Measurements from ENCODE around the gene KCND3.

Gene KCND3

DNA sequence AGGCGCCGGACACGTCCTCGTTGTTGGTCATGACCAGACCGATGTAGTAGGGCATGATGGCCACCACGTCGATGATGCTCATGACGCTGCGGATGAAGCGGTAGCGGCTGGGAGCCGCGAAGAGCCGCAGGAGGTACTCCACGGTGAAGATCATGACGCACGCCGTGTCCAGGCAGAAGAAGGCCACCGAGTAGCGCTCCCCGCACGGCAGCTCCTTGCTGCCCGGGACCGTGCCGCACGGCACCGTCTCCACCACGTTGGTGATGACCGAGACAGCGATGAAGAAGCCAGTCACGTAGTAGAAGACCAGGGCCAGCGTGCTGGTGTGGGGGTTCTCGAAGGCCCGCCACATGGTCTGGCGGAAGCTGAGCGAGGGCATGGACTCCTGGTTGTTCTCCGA lies 7.6 kb downstream of the KCND3 start:
- TF ChIP-seq EZH2 (IDR thresholded peaks at IDR 0.05), result no peak
- TF ChIP-seq POLR2AphosphoS5 (IDR thresholded peaks at IDR 0.05; ENCODE audit: borderline replicate concordance, low read depth, low read length), result no peak
- no peak for TF ChIP-seq FOXP2 (optimal IDR thresholded peaks at IDR 0.05; ENCODE audit: control extremely low read depth, extremely low read length, insufficient read depth)
- no peaks in the 10 kb centered on the region for H3K36me3 ChIP-seq (ENCODE audit: insufficient read depth, low read length)
- H3K9ac ChIP-seq (ENCODE audit: insufficient read length), result no peak overlapping the region
- no peak overlapping the region for H3K4me3 ChIP-seq
- no peak overlapping the region for H3K27ac ChIP-seq
- H3K9me3 ChIP-seq (ENCODE audit: low read depth, low read length), result no peaks in the 10 kb centered on the region
- DNase-seq (ENCODE audit: low read depth, low spot score), result no peak

DNA sequence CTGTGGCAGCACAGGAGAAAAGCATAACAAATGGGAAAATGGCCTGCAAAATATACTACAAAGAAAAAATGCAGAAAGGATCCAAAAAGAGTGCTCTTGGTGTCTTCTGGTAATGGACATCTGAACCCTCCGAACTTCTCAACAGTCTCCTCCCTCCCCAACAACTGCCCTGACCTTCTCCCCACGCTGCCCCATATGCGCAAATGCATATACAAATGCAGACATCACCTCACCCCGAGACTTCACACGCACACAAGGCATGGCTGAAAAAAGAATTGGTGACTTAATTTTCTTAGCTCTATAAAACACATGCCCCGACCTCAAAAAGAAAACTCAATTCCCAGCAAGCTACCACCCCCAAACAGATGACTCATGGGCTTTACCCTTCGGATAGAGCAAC lies 8.4 kb downstream of the KCND3 start:
- TF ChIP-seq EZH2 (IDR thresholded peaks at IDR 0.05) (no peak), POLR2AphosphoS5 (IDR thresholded peaks at IDR 0.05; ENCODE audit: borderline replicate concordance, low read depth, low read length) (no peak), FOXP2 (optimal IDR thresholded peaks at IDR 0.05; ENCODE audit: control extremely low read depth, extremely low read length, insufficient read depth) (no peak)
- Histone ChIP-seq H3K27ac (no peak overlapping the region), H3K9ac (ENCODE audit: insufficient read length) (no peak overlapping the region), H3K36me3 (ENCODE audit: insufficient read depth, low read length) (no peaks in the 10 kb centered on the region), H3K4me3 (no peak overlapping the region), H3K9me3 (ENCODE audit: low read depth, low read length) (no peaks in the 10 kb centered on the region)
- no peak for DNase-seq (ENCODE audit: low read depth, low spot score)

DNA sequence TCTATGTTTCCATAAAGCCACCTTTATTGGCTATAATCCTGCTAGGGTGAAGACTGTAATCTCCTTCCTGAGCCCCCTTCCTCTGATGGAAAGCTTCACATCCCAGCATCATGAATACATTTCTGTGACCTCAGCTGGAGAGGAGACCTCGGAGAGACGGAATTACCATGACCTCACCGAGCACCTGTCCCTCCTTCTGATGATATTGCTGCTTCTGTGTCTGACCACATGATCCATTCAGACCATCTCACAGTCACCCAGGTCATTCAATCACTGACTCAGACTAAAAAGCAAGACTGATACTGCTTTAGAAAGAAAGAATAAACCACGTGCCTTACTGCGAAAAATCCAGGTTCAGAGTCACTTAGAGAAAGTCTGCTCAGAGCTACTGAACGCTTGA lies 8.8 kb downstream of the KCND3 start:
- no peaks in the 10 kb centered on the region for H3K36me3 ChIP-seq (ENCODE audit: insufficient read depth, low read length)
- H3K27ac ChIP-seq, result no peak overlapping the region
- H3K4me3 ChIP-seq, result no peak overlapping the region
- no peak for TF ChIP-seq EZH2 (IDR thresholded peaks at IDR 0.05)
- no peak for TF ChIP-seq POLR2AphosphoS5 (IDR thresholded peaks at IDR 0.05; ENCODE audit: borderline replicate concordance, low read depth, low read length)
- TF ChIP-seq FOXP2 (optimal IDR thresholded peaks at IDR 0.05; ENCODE audit: control extremely low read depth, extremely low read length, insufficient read depth), result no peak
- no peak for DNase-seq (ENCODE audit: low read depth, low spot score)
- no peak overlapping the region for H3K9ac ChIP-seq (ENCODE audit: insufficient read length)
- H3K9me3 ChIP-seq (ENCODE audit: low read depth, low read length), result no peaks in the 10 kb centered on the region

DNA sequence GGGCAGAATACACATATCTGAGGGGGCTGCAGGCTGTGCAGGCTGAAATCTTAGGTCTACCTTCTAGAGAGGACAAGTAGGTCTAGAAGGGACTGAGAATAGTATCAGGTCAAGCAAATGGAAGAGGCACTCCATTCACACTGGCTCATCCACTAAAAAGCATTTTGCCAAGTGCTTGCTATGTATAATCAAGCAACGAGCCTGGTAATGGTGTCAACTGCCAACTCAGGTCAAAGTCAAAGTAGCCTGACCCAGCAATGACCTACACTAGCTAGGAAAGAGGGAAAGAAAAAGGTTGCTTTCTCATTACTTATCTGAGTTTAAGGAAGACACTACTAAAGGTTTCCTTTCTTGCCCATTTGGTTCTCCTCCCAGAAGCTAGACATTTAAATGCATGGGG lies 10.8 kb downstream of the KCND3 start:
- H3K36me3 ChIP-seq (ENCODE audit: insufficient read depth, low read length), result no peaks in the 10 kb centered on the region
- TF ChIP-seq POLR2AphosphoS5 (IDR thresholded peaks at IDR 0.05; ENCODE audit: borderline replicate concordance, low read depth, low read length) (no peak), FOXP2 (optimal IDR thresholded peaks at IDR 0.05; ENCODE audit: control extremely low read depth, extremely low read length, insufficient read depth) (no peak), EZH2 (IDR thresholded peaks at IDR 0.05) (no peak)
- H3K27ac ChIP-seq, result no peak overlapping the region
- H3K4me3 ChIP-seq, result no peak overlapping the region
- H3K9me3 ChIP-seq (ENCODE audit: low read depth, low read length), result no peaks in the 10 kb centered on the region
- H3K9ac ChIP-seq (ENCODE audit: insufficient read length), result no peak overlapping the region
- no peak for DNase-seq (ENCODE audit: low read depth, low spot score)

DNA sequence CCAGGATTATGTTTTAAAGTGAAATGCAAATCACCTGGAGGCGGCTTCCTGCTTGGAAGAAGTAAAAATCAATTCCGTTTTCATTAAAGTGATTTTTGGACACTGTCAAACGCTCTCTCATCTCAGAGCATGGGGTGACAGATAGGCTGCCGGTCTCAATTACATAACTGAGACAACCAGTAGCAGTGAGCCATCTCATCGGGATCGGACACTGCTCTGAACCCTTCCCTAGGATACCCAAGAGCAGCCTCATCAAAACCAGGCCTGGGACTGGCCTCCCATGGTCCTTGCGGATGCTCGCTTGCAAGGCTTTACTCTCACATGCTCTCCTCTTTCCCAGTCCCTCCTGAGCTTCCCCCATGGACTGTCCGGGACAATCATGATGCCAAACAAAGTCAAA lies 12.1 kb downstream of the KCND3 start:
- Histone ChIP-seq H3K9ac (ENCODE audit: insufficient read length) (no peak overlapping the region), H3K36me3 (ENCODE audit: insufficient read depth, low read length) (no peaks in the 10 kb centered on the region), H3K4me3 (no peak overlapping the region), H3K27ac (no peak overlapping the region), H3K9me3 (ENCODE audit: low read depth, low read length) (no peaks in the 10 kb centered on the region)
- TF ChIP-seq EZH2 (IDR thresholded peaks at IDR 0.05), result no peak
- no peak for TF ChIP-seq FOXP2 (optimal IDR thresholded peaks at IDR 0.05; ENCODE audit: control extremely low read depth, extremely low read length, insufficient read depth)
- no peak for TF ChIP-seq POLR2AphosphoS5 (IDR thresholded peaks at IDR 0.05; ENCODE audit: borderline replicate concordance, low read depth, low read length)
- no peak for DNase-seq (ENCODE audit: low read depth, low spot score)

DNA sequence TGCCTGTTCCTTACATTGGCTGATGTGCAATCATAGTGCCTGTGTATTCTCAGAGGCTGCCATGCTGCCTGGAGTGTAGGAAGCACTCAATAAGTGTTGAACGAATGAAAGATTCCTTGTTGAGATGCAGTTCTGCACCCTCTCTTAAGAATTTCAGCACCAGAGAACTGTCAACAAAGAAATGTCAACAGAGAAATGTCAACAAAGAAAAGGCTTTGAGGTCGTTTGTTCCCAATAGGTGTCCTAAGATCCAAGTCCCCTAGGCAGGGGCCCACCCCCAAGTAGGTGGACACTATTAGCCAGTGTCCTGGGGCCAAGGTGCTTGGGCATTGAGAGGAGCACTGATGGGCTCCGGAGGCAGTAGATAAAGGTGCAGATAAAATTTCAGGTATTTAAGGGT lies 12.6 kb downstream of the KCND3 start:
- no peaks in the 10 kb centered on the region for H3K9me3 ChIP-seq (ENCODE audit: low read depth, low read length)
- no peak overlapping the region for H3K9ac ChIP-seq (ENCODE audit: insufficient read length)
- TF ChIP-seq FOXP2 (optimal IDR thresholded peaks at IDR 0.05; ENCODE audit: control extremely low read depth, extremely low read length, insufficient read depth) (no peak), POLR2AphosphoS5 (IDR thresholded peaks at IDR 0.05; ENCODE audit: borderline replicate concordance, low read depth, low read length) (no peak), EZH2 (IDR thresholded peaks at IDR 0.05) (no peak)
- no peak overlapping the region for H3K4me3 ChIP-seq
- no peak for DNase-seq (ENCODE audit: low read depth, low spot score)
- H3K27ac ChIP-seq, result no peak overlapping the region
- no peaks in the 10 kb centered on the region for H3K36me3 ChIP-seq (ENCODE audit: insufficient read depth, low read length)

DNA sequence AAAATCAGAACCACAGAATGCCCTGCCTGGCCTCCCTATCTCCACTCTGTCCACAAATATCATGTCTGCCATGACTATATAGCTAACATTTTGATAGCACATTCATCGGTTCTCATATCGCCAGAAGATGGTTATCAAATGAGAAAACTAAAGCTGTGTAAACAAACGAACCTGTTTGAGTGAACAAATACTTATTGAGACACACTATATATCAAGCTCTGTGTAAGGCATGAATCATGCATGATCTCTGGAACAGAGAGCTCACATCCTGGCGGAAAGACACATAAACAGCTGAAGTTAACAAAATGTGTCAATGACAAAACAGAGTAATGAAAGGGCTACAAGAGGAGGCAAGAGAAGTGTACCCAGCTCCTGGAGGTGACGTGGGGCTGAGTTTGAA lies 13.1 kb downstream of the KCND3 start:
- Histone ChIP-seq H3K4me3 (no peak overlapping the region), H3K9ac (ENCODE audit: insufficient read length) (no peak overlapping the region), H3K36me3 (ENCODE audit: insufficient read depth, low read length) (no peaks in the 10 kb centered on the region), H3K9me3 (ENCODE audit: low read depth, low read length) (no peaks in the 10 kb centered on the region), H3K27ac (no peak overlapping the region)
- no peak for DNase-seq (ENCODE audit: low read depth, low spot score)
- TF ChIP-seq EZH2 (IDR thresholded peaks at IDR 0.05), result no peak
- no peak for TF ChIP-seq FOXP2 (optimal IDR thresholded peaks at IDR 0.05; ENCODE audit: control extremely low read depth, extremely low read length, insufficient read depth)
- no peak for TF ChIP-seq POLR2AphosphoS5 (IDR thresholded peaks at IDR 0.05; ENCODE audit: borderline replicate concordance, low read depth, low read length)

DNA sequence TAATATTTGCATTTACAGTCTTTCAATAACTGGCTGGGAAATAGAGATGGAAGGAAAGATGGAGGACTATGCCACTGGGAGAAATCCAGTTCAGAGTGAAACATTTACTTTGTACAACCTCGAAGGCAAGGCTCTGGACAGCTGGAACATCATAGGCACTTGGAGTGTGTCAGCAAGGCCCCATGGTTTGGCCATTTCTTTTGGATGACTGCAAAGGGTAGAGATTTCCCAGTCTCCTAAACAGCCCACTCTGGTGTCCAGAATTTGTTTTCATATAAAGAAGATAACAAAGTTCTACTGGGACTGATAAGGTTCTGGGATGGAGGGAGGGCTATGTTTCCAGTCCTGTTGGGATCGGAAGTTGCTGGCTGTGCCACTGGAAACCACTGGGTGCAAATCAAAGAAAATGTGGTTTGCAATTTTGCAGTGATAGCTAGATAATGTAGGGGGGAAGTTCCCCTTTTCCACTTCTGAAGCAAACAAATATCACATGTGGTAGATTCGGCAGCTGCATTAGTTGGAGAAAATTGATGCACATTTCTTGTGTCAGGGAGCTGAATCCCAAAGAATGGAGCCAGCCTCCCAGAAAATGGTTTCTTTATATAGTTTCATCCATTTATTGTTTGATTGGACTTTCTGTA lies 16.2 kb downstream of the KCND3 start:
- Histone ChIP-seq H3K4me3 (no peak overlapping the region), H3K9ac (ENCODE audit: insufficient read length) (no peak overlapping the region), H3K36me3 (ENCODE audit: insufficient read depth, low read length) (no peaks in the 10 kb centered on the region), H3K9me3 (ENCODE audit: low read depth, low read length) (no peaks in the 10 kb centered on the region), H3K27ac (no peak overlapping the region)
- no peak for DNase-seq (ENCODE audit: low read depth, low spot score)
- TF ChIP-seq EZH2 (IDR thresholded peaks at IDR 0.05) (no peak), FOXP2 (optimal IDR thresholded peaks at IDR 0.05; ENCODE audit: control extremely low read depth, extremely low read length, insufficient read depth) (no peak), POLR2AphosphoS5 (IDR thresholded peaks at IDR 0.05; ENCODE audit: borderline replicate concordance, low read depth, low read length) (no peak)

DNA sequence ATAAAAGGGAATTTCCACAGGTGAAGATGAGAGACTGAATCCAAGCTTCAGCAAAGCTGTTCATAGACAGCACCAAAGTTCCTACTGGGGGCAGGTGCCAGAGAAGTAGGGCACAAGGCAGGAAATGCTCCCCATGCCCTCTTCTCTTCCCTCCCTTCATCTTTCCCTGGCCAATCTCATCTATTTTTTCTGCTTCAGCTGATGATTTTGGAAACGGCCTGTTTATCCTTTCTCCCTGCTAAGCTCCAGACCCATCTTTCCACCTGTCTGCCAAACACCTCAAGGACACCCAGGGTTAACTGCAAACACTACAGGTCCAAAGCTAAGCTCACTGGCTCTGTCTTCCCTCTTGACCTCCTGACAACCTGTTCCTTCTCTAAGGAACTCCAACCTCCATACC lies 18.1 kb downstream of the KCND3 start:
- Histone ChIP-seq H3K9ac (ENCODE audit: insufficient read length) (no peak overlapping the region), H3K27ac (no peak overlapping the region), H3K4me3 (no peak overlapping the region), H3K9me3 (ENCODE audit: low read depth, low read length) (no peaks in the 10 kb centered on the region), H3K36me3 (ENCODE audit: insufficient read depth, low read length) (no peaks in the 10 kb centered on the region)
- no peak for DNase-seq (ENCODE audit: low read depth, low spot score)
- no peak for TF ChIP-seq EZH2 (IDR thresholded peaks at IDR 0.05)
- TF ChIP-seq POLR2AphosphoS5 (IDR thresholded peaks at IDR 0.05; ENCODE audit: borderline replicate concordance, low read depth, low read length), result no peak
- no peak for TF ChIP-seq FOXP2 (optimal IDR thresholded peaks at IDR 0.05; ENCODE audit: control extremely low read depth, extremely low read length, insufficient read depth)

Data from SK-N-MC (cell line).